RWPE1 (cell line): ENCODE measurements around the gene IKZF1.

ENCODE experiments used
- CTCF ChIA-PET: fragments of 350-600 bp; sonication (Branson Sonifier 250); formaldehyde crosslinking; extraction: SDS; loops from one replicate; lab custom pipeline; 2021; lab: Yijun Ruan, JAX
- POLR2A ChIA-PET: fragments of 400-600 bp; formaldehyde crosslinking; extraction: SDS; loops from one replicate; lab custom pipeline; 2020; ENCODE audit warnings: antibody characterized with exemption; ENCODE audit not compliant: low non-redundant PET; lab: Yijun Ruan, JAX
- DNase-seq: peaks from one replicate; pipeline ENCODE4 v3.0.0; 2012; ENCODE audit warnings: low spot score
- H3K27ac ChIP-seq: fragments of 450-650 bp; 2 replicates; pipeline ENCODE4 v1.5.1; 2017
- TF ChIP-seq, protein P1 (sequence below): fragments of 450-650 bp; conservative IDR thresholded peaks from 2 replicates; pipeline ENCODE4 v1.5.1; 2017; ENCODE audit warnings: low read depth, mild to moderate bottlenecking

The IKZF1 gene

DNA sequence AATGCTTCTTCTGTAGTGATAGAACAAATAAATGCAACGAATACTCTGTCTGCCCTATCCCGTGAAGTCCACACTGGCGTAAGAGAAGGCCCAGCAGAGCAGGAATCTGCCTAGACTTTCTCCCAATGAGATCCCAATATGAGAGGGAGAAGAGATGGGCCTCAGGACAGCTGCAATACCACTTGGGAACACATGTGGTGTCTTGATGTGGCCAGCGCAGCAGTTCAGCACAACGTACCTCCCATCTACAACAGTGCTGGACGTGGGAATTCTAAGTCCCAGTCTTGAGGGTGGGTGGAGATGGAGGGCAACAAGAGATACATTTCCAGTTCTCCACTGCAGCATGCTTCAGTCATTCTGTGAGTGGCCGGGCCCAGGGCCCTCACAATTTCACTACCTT lies 99.9 kb downstream of the IKZF1 start:
- no peak overlapping the region for H3K27ac ChIP-seq
- TF ChIP-seq, protein P1, sequence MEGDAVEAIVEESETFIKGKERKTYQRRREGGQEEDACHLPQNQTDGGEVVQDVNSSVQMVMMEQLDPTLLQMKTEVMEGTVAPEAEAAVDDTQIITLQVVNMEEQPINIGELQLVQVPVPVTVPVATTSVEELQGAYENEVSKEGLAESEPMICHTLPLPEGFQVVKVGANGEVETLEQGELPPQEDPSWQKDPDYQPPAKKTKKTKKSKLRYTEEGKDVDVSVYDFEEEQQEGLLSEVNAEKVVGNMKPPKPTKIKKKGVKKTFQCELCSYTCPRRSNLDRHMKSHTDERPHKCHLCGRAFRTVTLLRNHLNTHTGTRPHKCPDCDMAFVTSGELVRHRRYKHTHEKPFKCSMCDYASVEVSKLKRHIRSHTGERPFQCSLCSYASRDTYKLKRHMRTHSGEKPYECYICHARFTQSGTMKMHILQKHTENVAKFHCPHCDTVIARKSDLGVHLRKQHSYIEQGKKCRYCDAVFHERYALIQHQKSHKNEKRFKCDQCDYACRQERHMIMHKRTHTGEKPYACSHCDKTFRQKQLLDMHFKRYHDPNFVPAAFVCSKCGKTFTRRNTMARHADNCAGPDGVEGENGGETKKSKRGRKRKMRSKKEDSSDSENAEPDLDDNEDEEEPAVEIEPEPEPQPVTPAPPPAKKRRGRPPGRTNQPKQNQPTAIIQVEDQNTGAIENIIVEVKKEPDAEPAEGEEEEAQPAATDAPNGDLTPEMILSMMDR, result no peak
- POLR2A ChIA-PET, result no interaction called here
- DNase-seq, result no peak
- CTCF ChIA-PET, result interaction anchor here (0.7 kb wide), 1 partner anchor 199 kb away, joined by 3 read pairs; no protein-coding TSS in a partner anchor

DNA sequence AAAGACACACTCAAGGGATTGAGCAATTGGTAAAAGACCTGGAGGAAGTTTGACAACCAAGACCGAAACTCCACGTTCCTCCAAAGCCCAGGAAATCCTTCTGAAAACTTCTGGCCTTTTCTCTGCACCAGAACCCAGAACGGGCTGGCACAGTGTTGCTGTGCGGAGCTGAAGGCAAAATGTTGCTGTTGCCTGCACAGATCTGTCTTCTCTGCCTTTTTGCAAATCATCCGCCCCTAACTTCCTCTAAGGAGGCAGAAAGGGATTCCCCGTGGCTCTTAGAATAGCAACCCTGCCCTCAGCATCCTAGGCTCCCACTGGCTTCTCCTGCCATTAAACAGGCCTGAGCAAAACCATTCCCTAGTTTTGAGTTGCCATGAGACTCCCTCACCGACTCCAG lies 100.7 kb downstream of the IKZF1 start:
- no peak for DNase-seq
- CTCF ChIA-PET, result no interaction called here
- POLR2A ChIA-PET, result no interaction called here
- TF ChIP-seq, protein P1, result no peak
- H3K27ac ChIP-seq, result no peak overlapping the region

DNA sequence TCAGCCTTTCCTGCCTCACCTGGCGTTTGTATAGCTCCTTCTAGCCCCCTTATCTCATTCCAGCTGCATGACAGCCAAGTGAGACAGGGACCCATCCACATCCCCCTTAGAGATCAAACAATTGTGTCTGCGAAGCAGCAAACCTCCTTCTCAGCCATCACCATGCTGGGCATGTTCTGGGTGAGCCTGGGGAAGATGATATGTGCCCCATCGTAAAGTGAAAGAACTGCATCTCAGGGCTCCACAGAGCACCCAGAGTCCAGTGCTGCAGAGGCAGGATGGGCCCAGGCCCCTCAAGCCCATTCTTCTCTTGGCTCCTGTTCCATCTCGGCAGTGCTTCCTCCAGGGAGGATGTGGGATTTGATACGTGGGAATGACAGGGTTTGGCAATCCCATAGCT lies 102.4 kb downstream of the IKZF1 start:
- no peak overlapping the region for H3K27ac ChIP-seq
- DNase-seq, result no peak
- POLR2A ChIA-PET, result no interaction called here
- TF ChIP-seq, protein P1, result no peak
- CTCF ChIA-PET, result interaction anchor here (0.9 kb wide), 1 partner anchor 11 kb away, joined by 6 read pairs; no protein-coding TSS in a partner anchor

DNA sequence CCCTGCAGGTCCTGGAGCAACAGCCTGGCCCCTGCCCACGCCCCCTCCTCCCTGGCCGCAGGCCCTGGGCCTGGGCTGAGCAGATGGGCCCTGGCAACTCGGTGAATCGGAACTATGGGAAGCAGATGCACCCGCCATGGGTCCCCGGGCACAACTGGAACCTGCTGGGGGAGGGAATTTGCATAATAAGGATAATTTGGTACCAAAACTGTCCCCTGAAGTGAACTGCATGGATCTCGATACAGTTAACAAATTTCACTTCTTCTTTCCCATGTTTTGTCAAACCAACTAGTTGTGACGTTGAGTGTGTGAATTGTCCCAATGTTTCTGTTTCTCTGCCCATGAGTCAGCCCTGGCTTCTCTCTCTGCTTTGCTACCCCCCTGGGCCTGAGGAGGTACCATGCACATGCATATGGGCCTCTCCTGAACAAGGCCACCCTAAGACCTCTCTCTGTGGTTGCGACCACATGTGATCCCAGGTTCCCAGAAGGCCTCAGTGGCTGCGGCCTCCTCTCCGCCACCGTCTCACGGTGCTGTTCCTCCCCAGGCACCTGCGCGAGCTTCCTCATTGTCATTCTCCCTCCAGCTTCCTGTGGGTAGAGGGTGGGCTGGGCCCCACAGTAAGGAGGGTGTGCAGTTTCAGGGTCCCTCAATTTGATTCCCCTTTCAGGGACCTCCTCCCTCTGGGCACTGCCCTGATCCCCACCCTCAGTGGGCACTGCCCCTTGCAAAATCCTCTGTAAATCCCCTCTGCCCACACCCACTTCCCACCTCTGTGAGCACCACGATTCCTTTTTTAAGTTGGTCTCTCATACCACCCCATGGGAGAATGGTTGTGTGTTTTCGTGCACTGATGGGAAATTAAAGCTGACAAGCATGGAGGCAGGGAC lies 105.6 kb downstream of the IKZF1 start:
- ChIA-PET CTCF (interaction anchor here (1.5 kb wide), 1 partner anchor 205 kb away, joined by 9 read pairs; no protein-coding TSS in a partner anchor), POLR2A (no interaction called here)
- DNase-seq, result no peak
- no peak overlapping the region for H3K27ac ChIP-seq
- TF ChIP-seq, protein P1, result no peak

DNA sequence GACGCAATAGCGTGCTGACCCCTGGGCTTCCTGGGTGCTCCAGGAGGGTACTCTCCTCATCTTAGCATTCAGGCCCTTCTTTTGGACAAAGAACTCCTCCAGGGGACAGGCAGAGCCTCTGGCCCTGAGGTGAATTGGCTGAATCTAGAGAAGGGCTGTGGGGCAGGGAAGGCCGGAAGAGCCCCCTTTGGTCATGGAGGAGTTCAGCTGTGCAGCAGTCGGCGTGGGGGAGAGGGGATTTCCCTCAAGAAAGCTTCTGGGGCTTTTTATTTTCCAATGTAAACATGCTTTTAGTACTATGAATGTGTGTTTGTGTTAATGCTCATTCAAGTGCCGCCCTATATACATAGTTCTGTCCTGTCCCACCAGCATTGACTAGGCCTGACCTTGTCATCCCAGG lies 106.8 kb downstream of the IKZF1 start:
- TF ChIP-seq, protein P1, result no peak
- POLR2A ChIA-PET, result no interaction called here
- H3K27ac ChIP-seq, result no peak overlapping the region
- CTCF ChIA-PET, result interaction anchor here (1.5 kb wide), 1 partner anchor 206 kb away, joined by 9 read pairs; no protein-coding TSS in a partner anchor
- no peak for DNase-seq

DNA sequence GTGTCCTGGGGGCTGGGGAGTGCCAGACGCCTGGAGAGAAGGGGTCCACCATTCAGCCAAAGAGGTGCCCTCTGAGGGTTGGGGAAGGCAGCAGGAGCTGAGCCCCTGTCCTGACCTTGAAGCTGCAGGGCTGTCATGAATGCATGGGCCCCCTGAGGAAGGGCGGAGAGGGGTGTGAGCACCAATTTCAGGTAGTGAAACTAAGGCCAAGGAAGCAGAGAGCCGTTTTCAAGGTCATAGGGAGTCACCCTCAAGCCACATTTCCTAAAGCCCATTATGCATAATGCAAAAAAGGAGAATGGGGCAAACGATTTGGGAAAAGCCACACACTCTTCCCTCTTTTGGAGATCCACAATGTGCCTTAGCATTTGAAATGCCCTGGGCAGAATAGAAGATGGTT lies 108.5 kb downstream of the IKZF1 start:
- no peak for DNase-seq
- ChIA-PET CTCF (interaction anchor here (0.6 kb wide), 1 partner anchor 208 kb away, joined by 3 read pairs; no protein-coding TSS in a partner anchor), POLR2A (no interaction called here)
- no peak overlapping the region for H3K27ac ChIP-seq
- TF ChIP-seq, protein P1, result no peak
